ENCODE data around the gene DHX9. TPM values are rescaled to one million over a fixed set of nuclear protein-coding genes. Genes with fewer than 3 reads are reported as not detected.

Gene DHX9
- total RNA-seq, 1 experiment from 2014 or later: 191 TPM

- no peak for TF ChIP-seq EZH2 (IDR thresholded peaks at IDR 0.05; ENCODE audit: low read length, unreplicated experiment)
- no peak for TF ChIP-seq EZH2phosphoT487 (IDR thresholded peaks at IDR 0.05; ENCODE audit: borderline replicate concordance, low read length)
- TF ChIP-seq CTCF (conservative IDR thresholded peaks at IDR 0.05; ENCODE audit: low read depth, low read length): no peak
- Histone ChIP-seq H3K4me2 (ENCODE audit: low read length) (no peak overlapping the region), H3K9me3 (ENCODE audit: low read length) (no peaks in the 10 kb centered on the region), H3K9me2 (replicated peaks; ENCODE audit: low read length) (no peaks in the 10 kb centered on the region), H3K36me3 (ENCODE audit: low read depth, low read length) (no peaks in the 10 kb centered on the region), H3K4me3 (ENCODE audit: low read length) (no peak overlapping the region), H3K27ac (ENCODE audit: low read length) (no peak overlapping the region), H3K9ac (ENCODE audit: low read length) (no peak overlapping the region), H2AFZ (ENCODE audit: low read length) (no peak overlapping the region), H3K79me2 (ENCODE audit: low read length) (no peaks in the 10 kb centered on the region), H3K4me1 (ENCODE audit: insufficient read depth, low read length) (no peaks in the 10 kb centered on the region), H4K20me1 (ENCODE audit: low read length) (no peaks in the 10 kb centered on the region), H3F3A (ENCODE audit: low read length, unreplicated experiment) (no peaks in the 10 kb centered on the region), H3K27me3 (ENCODE audit: low read length) (peaks cover 29% of the 10 kb centered on the region)
- DNase-seq (no peak), ATAC-seq (no peak)
- intact Hi-C loops (cut with micrococcal nuclease): no loop called here
- BruUV-seq (replicated peaks): no TSS peak
- POLR2A ChIA-PET (ENCODE audit: unreplicated experiment): interaction anchor here (0.5 kb wide), 1 partner anchor 15 kb away, joined by 4 read pairs; no protein-coding TSS in a partner anchor
- CTCF ChIA-PET: no interaction called here
Observed at GRCh38 chr1:182823220-182823619, 15.9 kb upstream of the DHX9 start.

- ATAC-seq: no peak
- Histone ChIP-seq H4K20me1 (ENCODE audit: low read length) (no peaks in the 10 kb centered on the region), H3K27me3 (ENCODE audit: low read length) (peaks cover 44% of the 10 kb centered on the region), H3F3A (ENCODE audit: low read length, unreplicated experiment) (no peaks in the 10 kb centered on the region), H3K4me3 (ENCODE audit: low read length) (no peak overlapping the region), H3K27ac (ENCODE audit: low read length) (no peak overlapping the region), H3K9me2 (replicated peaks; ENCODE audit: low read length) (no peaks in the 10 kb centered on the region), H3K9me3 (ENCODE audit: low read length) (no peaks in the 10 kb centered on the region), H3K4me2 (ENCODE audit: low read length) (no peak overlapping the region), H2AFZ (ENCODE audit: low read length) (no peak overlapping the region), H3K79me2 (ENCODE audit: low read length) (no peaks in the 10 kb centered on the region), H3K9ac (ENCODE audit: low read length) (no peak overlapping the region), H3K4me1 (ENCODE audit: insufficient read depth, low read length) (no peaks in the 10 kb centered on the region), H3K36me3 (ENCODE audit: low read depth, low read length) (no peaks in the 10 kb centered on the region)
- no TSS peak for BruUV-seq (replicated peaks)
- TF ChIP-seq CTCF (conservative IDR thresholded peaks at IDR 0.05; ENCODE audit: low read depth, low read length) (no peak), EZH2 (IDR thresholded peaks at IDR 0.05; ENCODE audit: low read length, unreplicated experiment) (no peak), EZH2phosphoT487 (IDR thresholded peaks at IDR 0.05; ENCODE audit: borderline replicate concordance, low read length) (no peak)
- ChIA-PET POLR2A (ENCODE audit: unreplicated experiment) (no interaction called here), CTCF (no interaction called here)
- DNase-seq: no peak
- intact Hi-C loops (cut with micrococcal nuclease): no loop called here
Observed at GRCh38 chr1:182826892-182827291, 12.3 kb upstream of the DHX9 start.

- no peaks in the 10 kb centered on the region for H3K9me2 ChIP-seq (replicated peaks; ENCODE audit: low read length)
- BruUV-seq (replicated peaks): no TSS peak
- H3K4me2 ChIP-seq (ENCODE audit: low read length): no peak overlapping the region
- ATAC-seq (no peak), DNase-seq (no peak)
- intact Hi-C loops (cut with micrococcal nuclease): no loop called here
- H3K9me3 ChIP-seq (ENCODE audit: low read length): no peaks in the 10 kb centered on the region
- no peaks in the 10 kb centered on the region for H3K79me2 ChIP-seq (ENCODE audit: low read length)
- no peaks in the 10 kb centered on the region for H3K36me3 ChIP-seq (ENCODE audit: low read depth, low read length)
- H3K27me3 ChIP-seq (ENCODE audit: low read length): peaks cover 41% of the 10 kb centered on the region
- no peaks in the 10 kb centered on the region for H3K4me1 ChIP-seq (ENCODE audit: insufficient read depth, low read length)
- no peak overlapping the region for H3K4me3 ChIP-seq (ENCODE audit: low read length)
- no peak overlapping the region for H2AFZ ChIP-seq (ENCODE audit: low read length)
- CTCF ChIA-PET: no interaction called here
- TF ChIP-seq EZH2phosphoT487 (IDR thresholded peaks at IDR 0.05; ENCODE audit: borderline replicate concordance, low read length) (no peak), CTCF (conservative IDR thresholded peaks at IDR 0.05; ENCODE audit: low read depth, low read length) (no peak), EZH2 (IDR thresholded peaks at IDR 0.05; ENCODE audit: low read length, unreplicated experiment) (no peak)
- H4K20me1 ChIP-seq (ENCODE audit: low read length): no peaks in the 10 kb centered on the region
- H3K9ac ChIP-seq (ENCODE audit: low read length): no peak overlapping the region
- POLR2A ChIA-PET (ENCODE audit: unreplicated experiment): no interaction called here
- no peaks in the 10 kb centered on the region for H3F3A ChIP-seq (ENCODE audit: low read length, unreplicated experiment)
- H3K27ac ChIP-seq (ENCODE audit: low read length): no peak overlapping the region
Observed at GRCh38 chr1:182829285-182829932, 9.7 kb upstream of the DHX9 start.

Measured in PC-3 (cell line).